HG02763 (cell line): ENCODE measurements around the gene REPIN1.

ENCODE experiments used
- ATAC-seq: cut with Tn5 transposase; IDR thresholded peaks from one replicate; pipeline ENCODE4 v1.9.1; 2021; ENCODE audit warnings: mild to moderate bottlenecking, moderate library complexity; ENCODE audit not compliant: unreplicated experiment

REPIN1 gene

DNA sequence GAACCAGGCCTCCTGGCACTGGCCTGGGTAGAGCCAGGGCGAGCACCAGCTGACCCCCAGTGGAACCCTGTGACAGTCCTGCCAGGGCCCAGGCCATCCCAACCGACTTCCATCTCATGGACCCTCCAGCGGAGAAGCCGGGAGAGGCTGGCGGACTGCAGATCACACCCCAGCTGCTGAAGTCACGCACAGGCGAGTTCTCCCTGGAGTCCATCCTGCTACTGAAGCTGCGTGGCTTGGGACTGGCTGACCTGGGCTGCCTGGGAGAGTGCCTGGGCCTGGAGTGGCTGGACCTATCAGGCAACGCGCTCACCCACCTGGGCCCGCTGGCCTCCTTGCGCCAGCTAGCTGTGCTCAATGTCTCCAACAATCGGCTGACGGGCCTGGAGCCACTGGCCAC, 31.9 kb upstream of the REPIN1 start:
- no peak for ATAC-seq

DNA sequence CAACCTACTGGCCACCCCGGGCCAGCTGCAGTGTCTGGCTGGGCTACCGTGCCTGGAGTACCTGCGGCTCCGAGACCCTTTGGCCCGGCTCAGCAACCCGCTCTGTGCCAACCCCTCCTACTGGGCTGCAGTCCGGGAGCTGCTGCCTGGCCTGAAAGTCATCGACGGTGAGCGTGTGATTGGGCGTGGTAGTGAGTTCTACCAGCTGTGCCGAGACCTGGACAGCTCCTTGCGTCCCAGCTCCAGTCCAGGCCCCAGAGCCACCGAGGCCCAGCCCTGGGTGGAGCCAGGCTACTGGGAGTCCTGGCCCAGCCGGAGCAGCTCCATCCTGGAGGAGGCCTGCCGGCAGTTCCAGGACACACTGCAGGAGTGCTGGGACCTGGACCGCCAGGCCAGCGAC, 31.4 kb upstream of the REPIN1 start:
- no peak for ATAC-seq

DNA sequence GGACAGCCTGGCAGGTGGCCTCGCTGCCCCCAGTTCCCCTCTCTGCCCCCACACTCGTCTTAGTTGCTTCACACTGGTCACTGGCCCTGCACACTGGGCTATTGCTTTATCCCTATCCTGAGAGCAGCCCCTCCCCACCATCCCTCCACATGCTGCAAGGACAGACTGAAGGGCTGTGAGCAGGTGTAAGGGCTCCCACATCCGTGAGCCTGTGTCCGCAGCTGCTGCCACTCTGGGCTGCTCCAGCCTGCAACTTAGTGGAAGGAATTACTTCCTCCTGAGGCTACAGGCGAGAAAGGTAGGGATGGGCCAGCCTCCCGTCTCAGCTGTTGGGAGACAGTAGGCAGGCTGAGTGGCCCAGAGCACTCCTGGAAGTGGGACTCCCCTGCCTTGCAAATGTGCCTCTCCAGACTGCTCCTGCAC, 31.0 kb upstream of the REPIN1 start:
- ATAC-seq, result no peak

DNA sequence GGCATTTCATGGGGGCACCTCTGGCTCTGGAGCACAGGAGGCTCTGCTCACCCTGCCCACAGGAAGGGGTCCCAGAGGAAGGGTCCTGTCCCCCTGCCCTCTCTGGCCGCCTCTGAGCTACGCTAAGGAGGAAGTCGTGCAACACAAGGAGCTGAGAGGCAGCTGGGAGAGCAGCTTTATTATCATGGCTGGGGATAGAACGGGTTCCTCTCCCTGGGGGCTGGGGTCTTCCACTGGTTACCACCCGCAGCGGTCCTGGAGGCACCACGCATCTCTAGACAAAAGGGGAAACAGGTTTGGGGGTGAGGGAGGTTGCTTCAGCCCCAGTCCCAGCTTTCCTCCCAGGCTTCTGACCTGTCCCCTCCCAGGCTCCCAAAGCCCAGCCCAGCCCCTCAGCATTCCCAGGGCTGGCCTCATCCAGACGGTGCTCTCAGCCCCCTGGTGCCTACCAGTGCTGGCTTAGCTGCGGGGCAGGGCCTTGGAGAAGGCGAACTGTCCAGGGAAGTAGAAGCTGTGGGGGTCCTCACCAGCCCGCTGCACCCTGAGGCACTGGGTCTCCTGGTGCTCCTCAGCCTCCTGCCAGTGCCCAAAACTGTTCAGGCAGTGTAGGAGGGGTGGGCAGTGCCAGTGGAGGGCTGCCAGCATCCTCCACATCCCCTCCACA, 30.3 kb upstream of the REPIN1 start:
- ATAC-seq, result no peak

DNA sequence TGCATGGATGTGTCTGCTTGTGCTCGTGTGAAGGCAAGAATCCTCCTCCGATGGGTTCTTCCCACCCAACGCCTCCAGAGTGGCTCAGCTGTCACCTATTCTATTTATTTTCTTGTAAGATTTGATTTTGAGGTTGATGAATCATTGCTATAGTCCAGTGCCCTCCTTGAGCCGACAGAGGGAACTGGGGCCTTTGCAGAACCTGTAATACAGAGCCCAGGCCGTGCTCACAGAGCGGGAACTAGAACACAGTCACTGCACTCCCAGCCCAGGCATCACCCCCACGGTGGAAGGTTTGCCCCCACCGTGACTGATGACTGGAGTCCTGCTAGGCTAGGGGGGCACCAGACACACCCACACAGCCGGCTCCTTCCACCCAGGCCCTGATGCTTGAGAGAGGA, 29.2 kb upstream of the REPIN1 start:
- no peak for ATAC-seq

DNA sequence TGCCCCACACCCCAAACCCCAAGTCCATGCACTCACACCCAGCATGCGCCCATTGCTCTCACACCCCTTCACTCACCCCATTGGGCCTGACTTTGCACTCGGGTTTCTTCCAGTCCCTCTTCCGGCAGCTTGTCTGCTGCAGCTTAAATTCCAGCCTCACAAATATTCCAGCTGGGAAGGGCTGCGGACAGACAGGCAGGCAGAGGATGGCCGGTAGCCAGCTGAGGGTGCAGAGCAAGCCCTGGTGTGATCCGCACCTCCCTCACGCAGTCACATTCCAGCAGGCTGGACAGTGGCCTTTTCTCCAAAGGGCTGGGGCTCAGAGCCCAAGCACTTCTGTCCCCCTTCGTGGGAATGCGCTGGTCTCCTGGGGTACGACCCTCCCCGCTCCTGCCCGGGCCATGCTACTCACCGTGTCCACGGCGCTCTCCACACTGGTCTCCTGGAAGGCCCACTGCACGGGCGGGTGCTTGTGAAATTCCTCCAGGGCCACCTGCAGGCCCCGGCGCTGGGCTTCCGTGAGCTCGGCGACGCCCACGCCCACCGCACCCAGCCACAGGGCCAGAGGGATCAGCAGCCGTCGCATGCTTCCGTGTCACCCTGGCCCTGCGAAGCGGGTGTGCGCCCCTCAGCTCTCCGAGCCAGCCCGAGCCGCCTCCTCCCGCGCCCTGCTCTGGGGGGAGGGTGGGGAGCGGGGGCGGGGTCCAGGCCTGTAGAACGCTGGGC, 28.4 kb upstream of the REPIN1 start:
- ATAC-seq, result no peak

DNA sequence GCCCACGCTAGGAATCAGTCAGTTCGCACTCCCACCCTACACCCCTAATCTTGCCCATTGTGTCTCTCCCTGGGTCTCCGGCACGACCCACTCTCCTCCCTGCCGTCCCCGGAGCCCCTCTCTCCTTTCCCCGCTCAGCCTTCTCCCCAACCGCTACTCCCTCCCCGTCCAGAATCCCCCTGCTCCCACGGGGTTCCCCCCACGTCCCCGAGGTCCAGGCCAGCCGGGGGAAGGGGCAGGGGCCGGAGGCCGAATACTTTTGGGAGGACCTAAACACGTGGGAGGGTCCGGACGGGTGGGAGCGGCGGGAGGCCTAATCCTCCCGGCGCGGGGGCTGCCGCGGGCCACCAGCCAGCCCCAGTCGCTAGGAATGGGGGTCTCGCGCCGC, 27.8 kb upstream of the REPIN1 start:
- ATAC-seq, result no peak

DNA sequence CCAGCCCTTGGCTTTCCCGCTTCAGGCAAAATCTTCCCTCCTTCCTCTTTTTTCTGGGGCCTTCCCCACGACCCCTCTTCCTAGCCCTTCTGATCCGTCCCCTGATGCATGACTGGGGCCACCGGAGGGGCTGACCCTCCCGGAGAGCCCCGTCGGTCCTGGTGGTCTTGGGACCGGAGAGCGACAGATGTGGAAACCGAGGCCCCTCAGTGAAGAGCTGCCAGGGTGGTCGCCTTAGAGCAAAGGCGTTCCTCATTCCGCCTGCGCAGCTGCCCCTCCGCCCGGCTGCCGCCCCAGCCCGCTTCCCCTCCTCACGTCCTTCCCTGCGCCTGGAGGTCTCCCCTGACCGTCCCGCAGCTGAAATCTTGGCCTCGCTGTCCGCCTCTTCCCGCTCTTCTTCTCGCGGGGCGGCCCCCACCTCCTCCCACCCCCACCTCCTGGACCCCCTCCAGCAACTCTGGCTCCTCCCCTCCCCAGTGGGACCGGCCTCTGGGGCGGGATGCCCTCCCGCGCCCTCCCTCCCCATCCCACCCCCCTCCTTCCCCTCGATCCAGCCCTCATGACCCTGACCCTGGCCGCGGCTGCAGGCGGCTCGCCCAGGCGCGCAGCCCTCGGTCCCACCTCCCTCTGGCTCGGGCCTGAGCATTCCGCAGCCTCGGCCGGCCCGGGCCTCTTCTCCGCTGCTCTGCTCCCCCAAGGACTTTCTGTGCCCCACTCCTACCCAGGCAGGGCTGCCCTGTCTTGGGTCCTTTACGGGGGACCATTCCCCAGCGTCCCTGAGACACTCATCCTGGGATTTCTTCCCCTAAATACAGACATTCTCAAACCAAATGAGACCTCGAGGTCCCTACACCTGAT, 27.1 kb upstream of the REPIN1 start, which contains the start of gene RARRES2:
RARRES2 (minus strand) TSS at position 367 of the 858 bp plus-strand sequence. CDS start 1,020 bp downstream, outside the sequence.
- no peak for ATAC-seq

DNA sequence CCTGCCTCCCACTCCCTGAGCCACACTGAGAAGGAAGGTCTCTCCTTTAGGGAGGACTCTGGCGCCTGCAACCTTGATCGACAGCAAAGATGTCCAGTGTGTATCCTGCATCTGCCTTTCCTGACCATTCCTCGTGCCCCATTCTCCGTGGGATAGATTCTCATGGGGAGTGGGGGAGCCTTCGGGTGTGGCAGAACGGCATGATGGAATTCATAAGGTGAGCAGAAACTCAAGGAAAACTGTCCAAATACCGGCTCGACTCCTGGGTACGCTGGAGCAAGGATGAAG, 26.6 kb upstream of the REPIN1 start:
- no peak for ATAC-seq

DNA sequence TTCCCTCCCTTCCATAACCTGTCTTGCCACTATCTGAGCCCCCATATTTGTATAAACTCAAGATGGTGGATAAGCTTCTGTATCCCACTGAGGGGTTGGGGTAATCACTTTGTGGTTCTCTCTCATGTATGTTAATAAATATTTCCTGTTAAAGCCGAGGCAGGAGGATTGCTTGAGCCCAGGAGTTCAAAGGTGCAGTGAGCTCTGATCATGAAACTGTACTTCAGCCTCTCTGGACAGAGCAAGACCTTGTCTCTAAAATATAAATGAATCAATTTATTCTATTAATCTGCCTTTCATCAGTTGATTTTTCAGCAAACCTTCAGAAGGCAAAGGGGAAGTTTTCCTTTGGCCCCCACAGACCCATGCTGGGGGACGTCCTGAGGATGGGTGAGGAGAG, 25.4 kb upstream of the REPIN1 start:
- ATAC-seq, result no peak

DNA sequence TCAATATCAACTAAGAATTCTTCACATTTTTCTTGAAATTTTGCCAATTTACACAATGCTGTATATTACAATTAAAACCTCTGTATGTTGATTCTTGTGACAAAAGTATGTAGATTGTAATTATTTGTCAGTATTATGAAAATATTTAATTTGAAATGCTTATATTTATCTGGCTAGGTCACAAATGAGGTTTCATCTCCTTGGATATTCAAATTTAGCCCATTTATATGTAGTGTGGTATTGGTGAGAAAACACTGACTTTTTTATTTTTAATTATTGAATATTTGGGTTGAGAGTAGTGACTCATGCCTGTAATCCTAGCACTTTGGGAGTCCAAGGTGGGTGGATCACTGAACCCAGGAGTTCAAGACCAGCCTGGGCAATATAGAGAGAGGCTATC, 24.3 kb upstream of the REPIN1 start:
- no peak for ATAC-seq

DNA sequence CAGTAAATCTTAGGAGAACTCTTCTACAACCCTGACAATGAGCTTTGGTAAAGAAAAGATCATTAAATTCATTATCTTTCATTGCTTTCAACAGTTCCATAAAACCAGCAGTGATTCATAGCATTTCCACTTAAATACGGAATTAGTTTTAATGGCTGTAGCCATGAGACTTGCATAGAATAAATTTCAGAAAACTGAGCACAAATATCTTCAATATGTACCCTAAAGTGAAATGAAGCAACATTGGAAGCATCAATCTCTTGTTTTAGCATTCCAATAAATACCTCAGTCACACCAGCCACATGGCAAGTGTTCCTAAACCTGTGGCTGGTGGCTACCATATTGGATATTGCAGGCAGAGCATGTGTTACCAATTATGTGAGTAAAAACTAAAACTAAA, 23.6 kb upstream of the REPIN1 start:
- no peak for ATAC-seq

DNA sequence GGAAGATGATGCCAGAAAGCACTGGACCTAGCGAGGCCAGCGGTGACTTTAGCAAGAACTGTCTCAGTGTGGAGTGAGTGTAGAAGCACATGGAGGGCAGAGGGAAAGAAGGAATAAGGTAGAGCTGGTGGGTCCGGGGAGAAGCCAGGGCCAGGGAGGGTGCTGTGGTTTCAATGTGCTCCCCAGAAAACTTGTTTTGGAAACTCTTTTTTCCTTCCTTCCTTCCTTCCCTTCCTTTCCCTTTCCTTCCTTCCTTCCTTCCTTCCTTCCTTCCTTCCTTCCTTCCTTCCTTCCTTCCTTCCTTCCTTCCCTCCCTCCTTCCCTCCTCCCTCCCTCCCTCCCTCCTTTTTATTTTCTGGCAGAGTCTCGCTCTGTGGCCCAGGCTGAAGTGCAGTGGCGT, 21.7 kb upstream of the REPIN1 start:
- no peak for ATAC-seq

DNA sequence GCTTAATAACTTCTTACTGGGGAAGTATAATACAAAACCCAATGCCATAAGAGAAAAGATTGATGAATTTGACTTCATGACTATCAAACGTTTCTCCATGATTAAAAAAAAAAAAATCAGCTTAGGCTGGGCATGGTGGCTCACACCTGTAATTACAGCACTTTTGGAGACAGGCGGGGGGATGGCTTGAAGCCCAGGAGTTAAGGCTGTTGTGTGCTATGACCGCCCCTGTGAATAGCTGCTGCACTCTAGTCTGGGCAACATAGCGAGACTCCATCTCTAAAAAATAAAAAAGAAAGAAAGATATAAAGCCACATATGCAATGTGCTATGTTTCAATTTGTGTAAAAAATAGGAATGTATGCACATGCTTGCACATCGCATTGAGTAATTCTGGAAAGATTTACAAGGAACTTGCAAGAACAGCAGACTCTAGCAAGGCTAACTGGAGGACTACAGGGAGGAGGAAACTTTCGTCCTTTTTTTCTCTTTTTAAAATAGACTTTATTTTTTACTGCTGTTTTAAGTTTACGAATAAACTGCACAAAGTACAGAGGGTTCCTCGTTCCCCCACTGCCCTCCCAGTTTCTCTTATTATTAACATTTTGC, 16.9 kb upstream of the REPIN1 start:
- no peak for ATAC-seq

DNA sequence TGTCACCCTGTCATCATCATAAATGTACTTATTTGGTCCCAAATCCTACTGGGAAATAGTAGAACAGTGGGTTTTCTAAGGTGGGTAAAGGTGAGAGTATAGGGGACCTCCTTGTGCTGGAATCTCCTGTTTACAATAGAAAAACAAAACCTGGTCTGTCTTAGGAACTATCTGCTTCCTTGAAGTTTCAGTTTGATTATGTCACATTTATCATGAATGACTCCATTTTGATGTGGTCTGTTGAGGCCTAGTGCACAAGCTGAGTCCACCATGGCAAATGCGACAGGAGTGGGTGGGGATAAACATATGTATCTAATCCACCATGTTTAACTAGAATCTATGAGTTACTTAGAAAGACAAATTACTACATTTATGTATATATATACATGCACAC, 13.0 kb upstream of the REPIN1 start:
- no peak for ATAC-seq

DNA sequence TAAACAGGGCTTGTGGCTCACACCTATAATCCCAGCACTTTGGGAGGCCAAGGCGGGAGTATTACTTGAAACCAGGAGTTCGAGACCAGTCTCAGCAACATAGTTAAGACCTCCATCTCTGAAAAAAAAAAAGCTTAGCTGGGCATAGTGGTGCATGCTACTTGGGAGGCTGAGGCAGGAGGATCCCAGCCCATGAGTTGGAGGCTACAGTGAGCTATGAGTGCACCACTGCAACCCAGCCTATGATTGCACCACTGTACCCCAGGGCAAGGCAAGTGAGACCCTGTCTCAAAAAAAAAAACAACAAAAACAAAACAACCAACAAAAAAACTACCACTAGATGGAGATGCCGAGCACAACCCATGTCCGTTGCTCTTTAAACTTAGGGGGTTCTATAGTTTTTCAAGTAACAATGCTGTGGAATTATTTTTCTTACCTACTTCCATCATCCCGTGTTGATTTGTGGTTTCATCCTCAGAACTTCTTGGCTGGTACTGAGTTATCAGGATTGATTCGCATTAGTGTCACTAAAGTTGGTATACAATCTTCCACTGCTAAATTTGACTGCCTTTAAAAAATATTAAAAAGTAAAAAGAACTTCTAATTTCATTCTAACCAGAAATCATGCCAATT, 12.2 kb upstream of the REPIN1 start:
- ATAC-seq, result no peak

DNA sequence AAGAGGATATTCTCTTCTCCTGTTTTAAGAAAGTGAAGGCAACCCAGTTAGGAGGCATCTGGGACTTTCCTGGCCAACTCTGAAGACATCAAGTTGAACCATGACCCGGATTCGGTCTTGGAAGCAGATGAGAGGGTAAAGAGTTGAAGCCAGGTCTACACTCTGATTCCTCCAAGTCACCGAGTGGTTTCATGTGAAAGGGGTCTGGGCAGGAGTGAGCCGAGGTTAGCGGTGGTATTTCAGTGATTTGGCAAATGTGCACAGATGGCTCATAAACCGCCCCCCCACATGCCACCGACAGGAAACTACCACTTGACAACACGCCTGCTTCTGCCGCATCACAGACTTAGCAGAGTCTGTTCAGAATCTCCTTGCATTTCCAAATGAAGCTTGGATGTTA, 11.4 kb upstream of the REPIN1 start:
- peak; percentile 58 for ATAC-seq

DNA sequence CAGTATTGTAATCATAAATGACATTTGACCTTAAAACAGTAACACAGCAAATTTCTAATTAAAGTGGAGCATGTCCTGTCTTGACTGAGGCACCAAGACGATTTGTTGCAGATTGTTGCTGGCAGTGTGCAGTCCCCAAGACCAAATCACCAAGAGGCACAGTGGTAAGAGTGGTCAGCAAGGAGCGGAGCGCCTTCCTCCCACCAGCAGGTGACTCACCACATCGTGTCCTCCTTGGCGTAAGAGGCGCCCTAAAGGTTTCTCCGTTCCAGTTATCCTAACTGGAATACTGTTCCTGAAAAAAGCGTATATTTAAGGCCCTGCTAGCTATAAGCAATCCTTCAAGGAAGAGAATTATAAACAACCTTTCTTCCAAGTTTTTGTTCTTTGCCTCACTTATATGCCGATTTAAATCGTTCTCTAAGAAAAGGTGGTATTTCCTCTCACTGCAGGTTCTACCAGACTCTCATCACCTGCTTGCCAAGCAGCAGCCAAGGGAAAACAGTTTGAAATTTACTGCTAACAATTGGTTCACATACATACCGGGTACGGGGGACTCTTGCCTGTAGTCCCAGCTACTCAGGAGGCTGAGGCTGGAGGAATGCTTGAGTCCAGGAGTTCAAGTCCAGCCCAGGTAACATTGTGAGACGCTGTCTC, 10.7 kb upstream of the REPIN1 start:
- ATAC-seq, result no peak

DNA sequence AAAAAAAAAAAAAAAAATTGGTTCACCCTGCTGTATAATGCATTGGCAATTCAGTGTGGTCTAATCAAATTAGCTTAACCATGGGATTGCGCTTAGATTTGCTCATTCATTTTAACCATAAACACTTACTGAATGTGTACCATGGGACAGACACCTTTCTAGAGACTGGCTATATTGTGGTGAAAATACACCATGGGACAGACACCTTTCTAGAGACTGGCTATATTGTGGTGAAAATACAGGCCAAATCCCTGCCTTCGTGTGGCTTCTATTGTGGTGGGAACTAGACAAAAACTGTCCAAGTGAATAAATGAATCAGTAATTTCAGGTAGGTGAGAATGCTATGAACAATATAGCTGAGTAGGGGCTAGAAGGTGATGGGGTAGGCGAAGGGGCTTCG, 10.2 kb upstream of the REPIN1 start:
- ATAC-seq, result no peak

DNA sequence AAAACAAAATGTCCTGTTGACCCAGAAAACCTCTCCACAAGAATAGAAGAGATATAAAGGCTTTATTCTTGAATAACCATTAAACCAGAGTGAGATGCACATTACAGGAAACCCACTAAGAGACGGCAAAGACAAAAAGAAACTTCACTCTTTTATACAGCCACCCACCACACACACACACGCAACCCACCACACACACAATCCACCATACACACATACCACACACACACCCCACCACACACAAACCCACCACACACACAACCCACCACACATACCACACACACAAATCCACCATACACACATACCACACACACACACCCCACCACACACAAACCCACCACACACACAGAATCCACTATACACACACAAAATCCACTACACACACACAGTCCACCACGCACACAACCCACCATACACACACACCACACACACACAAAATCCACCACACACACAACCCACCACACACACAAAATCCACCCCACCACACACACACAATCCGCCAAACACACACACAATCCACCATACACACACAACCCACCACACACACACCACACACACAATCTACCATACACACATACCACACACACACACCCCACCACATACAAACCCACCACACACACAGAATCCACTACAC, 9.5 kb upstream of the REPIN1 start:
- no peak for ATAC-seq
